GM10266 (cell line): ENCODE data around the gene OPA1.
A peak's percentile ranks its signal among the peaks of the same experiment; 100 is the strongest.

Experiments used
- DNase-seq: peaks from one replicate; pipeline ENCODE4 v3.0.0; 2012; ENCODE audit errors: extremely low spot score
- TF ChIP-seq, protein P1 (sequence below): IDR thresholded peaks from 2 replicates; pipeline ENCODE4 v1.5.1; 2012; ENCODE audit warnings: mild to moderate bottlenecking, low read depth; ENCODE audit not compliant: control insufficient read depth, insufficient read depth; ENCODE audit errors: missing control alignments

The OPA1 gene

GRCh38 chr3:193734737-193735366 is 141.8 kb downstream of the OPA1 start:
- TF ChIP-seq, protein P1, sequence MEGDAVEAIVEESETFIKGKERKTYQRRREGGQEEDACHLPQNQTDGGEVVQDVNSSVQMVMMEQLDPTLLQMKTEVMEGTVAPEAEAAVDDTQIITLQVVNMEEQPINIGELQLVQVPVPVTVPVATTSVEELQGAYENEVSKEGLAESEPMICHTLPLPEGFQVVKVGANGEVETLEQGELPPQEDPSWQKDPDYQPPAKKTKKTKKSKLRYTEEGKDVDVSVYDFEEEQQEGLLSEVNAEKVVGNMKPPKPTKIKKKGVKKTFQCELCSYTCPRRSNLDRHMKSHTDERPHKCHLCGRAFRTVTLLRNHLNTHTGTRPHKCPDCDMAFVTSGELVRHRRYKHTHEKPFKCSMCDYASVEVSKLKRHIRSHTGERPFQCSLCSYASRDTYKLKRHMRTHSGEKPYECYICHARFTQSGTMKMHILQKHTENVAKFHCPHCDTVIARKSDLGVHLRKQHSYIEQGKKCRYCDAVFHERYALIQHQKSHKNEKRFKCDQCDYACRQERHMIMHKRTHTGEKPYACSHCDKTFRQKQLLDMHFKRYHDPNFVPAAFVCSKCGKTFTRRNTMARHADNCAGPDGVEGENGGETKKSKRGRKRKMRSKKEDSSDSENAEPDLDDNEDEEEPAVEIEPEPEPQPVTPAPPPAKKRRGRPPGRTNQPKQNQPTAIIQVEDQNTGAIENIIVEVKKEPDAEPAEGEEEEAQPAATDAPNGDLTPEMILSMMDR, result no peak
- DNase-seq, result no peak

GRCh38 chr3:193735850-193736249 is 142.8 kb downstream of the OPA1 start:
- no peak for DNase-seq
- TF ChIP-seq, protein P1, result no peak

GRCh38 chr3:193736616-193737015 is 143.6 kb downstream of the OPA1 start:
- TF ChIP-seq, protein P1, result no peak
- no peak for DNase-seq

- TF ChIP-seq, protein P1, result no peak
- DNase-seq, result no peak
Observed at GRCh38 chr3:193737191-193737751, 144.3 kb downstream of the OPA1 start.

- TF ChIP-seq, protein P1, result no peak
- peak; percentile 65 for DNase-seq
Observed at GRCh38 chr3:193742628-193743027, 149.6 kb downstream of the OPA1 start.

DNA sequence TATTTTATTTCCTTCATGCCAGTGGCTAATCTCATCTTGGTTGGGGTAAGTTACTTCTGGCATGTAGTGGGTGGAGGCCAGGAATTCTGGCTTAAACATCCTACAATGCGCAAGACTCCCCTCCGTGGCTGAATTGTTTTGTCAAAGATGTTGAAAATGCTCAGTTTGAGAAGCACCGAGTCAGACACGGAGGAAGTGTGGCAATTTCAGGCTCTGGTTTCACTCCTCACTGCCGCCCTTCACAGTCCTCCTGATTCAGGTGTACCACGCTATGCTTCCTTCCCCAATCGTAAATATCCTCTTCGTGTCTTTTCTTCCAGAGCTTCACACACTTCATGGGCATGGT is 150.7 kb downstream of the OPA1 start:
- TF ChIP-seq, protein P1, result no peak
- no peak for DNase-seq

- TF ChIP-seq, protein P1, result no peak
- DNase-seq, result no peak
Observed at GRCh38 chr3:193744048-193744821, 151.2 kb downstream of the OPA1 start.
